NCI-H2029 treated with DMSO at 0.1 percent for 48 hours (cell line): ENCODE measurements around the gene UPK3BL2.
"Not testable (repeated sequence)": the region's sequence is repeated elsewhere in the genome, so short reads cannot be mapped to it uniquely, and the experiment has no call there.

Experiments used
- DNase-seq: peaks from one replicate; lab custom pipeline; 2025; lab: John Stamatoyannopoulos, UW

Gene UPK3BL2

GRCh38 chr7:102527822-102528793 lies 15.4 kb downstream of the UPK3BL2 start:
- not testable (repeated sequence) for DNase-seq

DNA sequence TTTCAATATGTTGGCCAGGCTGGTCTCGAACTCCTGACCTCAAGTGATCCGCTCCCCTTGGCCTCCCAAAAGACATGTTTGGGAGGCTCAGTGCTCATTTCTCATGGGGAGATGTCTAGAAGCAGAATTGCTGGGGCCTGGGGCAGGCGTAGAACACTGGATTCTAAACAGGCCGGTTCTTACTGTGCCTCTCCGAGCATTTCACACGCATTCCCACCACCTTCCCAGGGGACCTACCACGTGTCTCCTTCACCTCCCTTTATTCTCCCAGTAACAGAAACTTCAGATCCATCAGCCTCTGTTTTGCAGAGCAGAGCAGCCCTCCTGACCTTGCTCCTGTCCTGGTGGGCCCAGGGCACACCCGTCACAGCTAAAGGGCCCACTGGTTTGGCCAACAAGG lies 16.3 kb downstream of the UPK3BL2 start:
- DNase-seq: not testable (repeated sequence)

DNA sequence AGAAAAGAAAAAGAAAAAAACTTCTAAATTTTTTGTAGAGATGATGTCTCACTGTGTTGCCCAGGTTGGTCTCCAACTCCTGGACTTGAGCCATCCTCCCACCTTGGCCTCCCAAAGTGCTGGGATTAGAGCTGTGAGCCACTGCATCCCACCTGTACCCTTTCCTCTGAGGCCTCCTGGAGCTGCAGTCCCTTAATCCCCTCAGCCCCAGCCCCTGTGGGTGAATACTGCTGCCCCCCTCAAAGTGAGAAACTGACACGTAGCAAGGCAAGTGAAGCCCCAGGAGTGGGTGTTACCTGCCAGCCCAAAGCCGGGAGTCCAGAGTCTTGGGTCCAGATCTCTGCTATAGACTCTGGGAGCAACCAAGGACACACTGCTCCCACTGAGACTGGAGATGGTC lies 18.7 kb downstream of the UPK3BL2 start:
- not testable (repeated sequence) for DNase-seq

DNA sequence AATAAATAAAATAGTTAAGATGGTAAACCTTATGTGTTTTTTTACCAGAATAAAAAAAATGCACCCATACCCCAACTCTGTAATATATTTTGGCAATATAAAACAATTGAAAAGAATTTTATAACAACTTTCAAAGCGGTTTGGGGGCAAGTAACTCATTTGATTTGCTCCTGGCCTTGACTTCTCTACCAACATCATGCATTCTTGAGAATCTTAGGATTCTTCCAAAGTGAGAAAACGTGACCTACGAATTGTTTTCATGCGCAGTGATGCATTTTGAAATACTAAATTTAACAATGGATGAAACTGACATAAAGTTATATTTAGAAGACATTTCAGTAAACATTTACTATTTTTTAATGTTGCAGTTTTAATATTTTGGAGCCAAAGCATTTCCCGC lies 22.7 kb downstream of the UPK3BL2 start:
- DNase-seq: not testable (repeated sequence)

DNA sequence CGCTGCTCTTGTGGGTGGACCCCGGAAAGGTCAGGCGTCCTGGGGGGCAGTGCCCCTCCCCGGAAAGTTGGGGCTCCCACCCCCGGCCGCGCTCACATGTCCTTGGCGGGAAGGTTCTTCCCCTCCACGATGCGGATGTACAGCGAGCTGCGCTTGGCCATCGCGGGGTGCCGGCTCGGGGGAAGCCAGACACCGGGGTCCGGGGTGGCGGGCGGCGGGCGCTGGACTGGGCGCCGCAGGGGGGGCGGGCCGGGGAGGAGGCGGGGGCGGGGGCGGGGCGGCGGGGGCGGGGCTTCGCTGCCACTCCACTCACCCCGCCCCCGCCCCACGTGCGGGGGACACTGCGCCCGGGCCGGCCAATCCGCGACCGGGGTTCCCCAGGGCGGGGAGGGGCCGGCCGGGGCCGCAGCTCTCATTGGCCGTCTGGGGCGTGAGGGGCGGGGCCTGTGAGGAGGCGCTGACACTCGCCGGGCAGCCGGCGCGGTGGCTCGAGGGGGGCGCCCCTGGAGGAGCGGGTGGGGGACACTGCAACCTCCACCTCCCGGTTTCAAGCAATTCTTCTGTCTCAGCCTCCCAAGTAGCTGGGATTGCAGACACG lies 25.8 kb downstream of the UPK3BL2 start, which contains the start of gene RASA4B:
RASA4B (minus strand) TSS at position 228 of the 598 bp plus-strand sequence; CDS start at position 161, 67 bp downstream.
- not testable (repeated sequence) for DNase-seq

DNA sequence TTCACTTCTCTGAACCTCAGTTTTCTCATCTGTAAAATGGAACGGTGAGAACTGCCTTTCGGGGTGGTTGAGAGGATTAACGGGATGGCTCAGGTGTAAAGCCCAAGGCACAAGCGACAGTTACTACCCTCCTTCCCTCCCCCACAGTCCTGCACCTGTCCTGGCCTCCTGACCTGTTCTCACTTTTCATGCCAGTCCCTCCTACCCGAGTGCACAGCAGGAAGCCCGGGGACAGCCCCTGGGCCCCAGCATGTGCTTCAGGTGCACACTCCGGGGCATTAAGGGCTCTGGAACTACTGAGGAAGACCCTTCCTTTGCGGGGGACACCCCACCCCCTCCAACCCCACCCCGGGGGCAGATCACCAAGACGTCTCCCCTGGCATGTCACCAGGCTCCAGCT lies 26.5 kb downstream of the UPK3BL2 start:
- DNase-seq: not testable (repeated sequence)

DNA sequence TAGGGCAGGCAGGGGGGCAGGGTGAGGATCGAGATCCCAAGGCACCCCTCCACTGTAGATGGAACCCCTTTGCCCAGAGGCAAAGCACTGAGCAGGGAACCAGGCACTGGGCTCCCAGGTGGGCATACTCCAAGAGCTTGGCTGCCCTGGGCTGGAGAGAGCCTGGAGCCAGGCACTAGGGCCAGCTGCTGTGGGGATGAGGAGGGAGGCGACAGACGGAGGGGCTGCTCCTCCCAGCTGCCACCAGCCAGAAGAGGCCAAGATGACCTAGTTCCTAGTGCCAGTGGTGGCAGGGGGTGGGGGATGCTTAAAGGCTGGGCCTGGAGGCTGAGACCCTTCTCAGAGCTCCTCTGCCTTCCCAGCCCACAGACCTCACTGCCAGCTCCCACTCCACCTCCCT lies 27.6 kb downstream of the UPK3BL2 start:
- DNase-seq: not testable (repeated sequence)

DNA sequence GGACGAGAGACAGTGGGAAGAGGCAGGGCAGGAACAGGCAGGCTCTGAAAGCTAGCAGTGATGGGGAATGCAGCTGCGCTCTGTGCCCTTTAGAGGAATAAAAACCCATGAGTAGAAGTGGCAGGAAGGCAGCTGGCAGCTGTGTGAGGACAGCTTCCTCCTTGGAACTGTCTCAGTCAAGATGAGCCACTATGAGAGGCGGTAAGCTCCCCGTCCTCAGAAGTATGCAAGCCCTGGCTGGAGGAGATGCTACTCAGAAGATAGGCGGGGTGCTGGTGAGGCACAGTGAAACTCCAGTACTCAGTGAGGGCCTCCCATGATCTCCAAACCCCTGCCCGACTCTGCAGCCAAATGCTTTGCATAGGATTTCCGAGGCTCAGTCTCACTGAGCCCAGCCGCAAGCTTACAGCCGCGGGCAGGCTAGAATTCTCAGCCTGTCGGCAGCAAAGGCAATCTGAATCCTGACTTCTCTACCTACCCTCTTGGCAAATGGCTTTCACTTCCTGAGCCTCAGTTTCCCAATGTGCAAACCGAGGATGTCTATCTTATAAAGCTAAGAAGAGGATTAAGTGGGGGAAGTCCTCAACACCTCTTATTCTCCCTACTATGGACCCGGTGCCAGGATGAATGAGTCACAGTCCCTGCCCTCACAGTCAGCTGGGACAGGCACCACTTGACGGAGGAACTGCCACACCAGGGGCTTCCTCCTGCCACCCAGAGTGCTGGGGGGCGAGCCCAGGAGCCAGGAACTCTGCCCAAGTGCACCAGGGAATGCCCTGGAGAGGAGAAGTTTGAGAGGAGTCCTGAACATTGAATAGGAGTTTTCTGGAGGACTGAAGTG lies 28.4 kb downstream of the UPK3BL2 start:
- not testable (repeated sequence) for DNase-seq

DNA sequence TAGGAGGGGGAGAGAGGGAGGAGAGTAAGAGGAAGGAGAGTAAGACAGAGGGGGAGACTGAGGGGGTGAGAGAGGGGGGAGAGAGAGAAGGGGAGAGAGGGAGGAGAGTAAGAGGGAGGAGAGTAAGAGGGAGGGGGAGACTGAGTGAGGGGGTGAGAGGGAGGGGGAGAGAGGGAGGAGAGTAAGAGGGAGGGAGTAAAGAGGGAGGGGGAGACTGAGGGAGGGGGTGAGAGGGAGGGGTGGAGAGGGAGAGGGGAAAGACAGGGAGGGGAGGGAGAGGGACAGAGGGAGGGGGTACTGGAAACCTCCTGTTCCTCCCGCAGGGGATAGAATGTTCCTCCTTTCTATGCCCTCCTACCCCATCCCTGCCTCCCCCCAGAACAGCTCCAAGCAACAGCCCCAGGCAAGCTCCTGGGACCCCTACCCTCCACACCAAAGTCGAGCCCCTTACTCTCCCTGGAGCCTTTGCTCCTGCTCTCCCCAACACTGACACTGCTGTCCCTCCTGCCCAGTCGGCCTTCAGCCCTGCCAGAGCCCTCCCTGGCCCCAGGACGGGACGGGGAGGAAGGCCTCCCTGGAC lies 30.8 kb downstream of the UPK3BL2 start:
- DNase-seq: not testable (repeated sequence)

DNA sequence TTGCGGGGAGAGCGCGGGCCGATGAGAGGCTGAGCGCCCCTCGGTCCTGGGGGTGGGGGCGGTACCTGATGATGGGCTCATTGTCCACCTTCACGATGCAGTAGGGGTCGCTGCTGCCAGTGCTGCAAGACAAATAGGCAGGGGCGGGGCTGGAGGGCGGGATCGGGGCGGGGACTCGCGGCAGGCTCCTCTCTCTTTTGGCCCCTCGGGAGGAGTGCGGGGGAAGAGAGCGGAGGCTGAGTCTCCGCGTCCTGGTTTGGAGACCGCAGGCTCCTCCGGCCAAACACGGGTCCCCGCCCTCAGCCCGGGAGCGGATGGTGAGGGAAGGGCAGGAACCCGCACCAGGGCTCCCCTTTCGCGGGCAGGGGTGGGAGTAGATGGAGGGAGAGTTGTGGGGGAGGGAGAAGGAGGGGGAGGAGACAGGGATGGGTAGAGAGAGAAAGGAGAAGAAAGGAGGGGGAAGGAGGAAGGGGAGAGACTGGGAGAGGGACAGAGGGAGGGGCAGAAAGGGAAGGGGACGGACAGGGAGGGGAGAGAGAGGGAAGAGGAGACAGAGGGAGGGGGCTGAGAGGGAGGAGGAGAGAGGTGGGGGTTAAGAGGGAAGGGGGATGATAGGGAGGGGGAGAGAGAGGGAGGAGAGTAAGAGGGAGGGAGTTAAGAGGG lies 31.5 kb downstream of the UPK3BL2 start:
- DNase-seq: not testable (repeated sequence)

- not testable (repeated sequence) for DNase-seq
These were observed 32.9 kb downstream of the UPK3BL2 start for GRCh38 chr7:102510575-102510974.

DNA sequence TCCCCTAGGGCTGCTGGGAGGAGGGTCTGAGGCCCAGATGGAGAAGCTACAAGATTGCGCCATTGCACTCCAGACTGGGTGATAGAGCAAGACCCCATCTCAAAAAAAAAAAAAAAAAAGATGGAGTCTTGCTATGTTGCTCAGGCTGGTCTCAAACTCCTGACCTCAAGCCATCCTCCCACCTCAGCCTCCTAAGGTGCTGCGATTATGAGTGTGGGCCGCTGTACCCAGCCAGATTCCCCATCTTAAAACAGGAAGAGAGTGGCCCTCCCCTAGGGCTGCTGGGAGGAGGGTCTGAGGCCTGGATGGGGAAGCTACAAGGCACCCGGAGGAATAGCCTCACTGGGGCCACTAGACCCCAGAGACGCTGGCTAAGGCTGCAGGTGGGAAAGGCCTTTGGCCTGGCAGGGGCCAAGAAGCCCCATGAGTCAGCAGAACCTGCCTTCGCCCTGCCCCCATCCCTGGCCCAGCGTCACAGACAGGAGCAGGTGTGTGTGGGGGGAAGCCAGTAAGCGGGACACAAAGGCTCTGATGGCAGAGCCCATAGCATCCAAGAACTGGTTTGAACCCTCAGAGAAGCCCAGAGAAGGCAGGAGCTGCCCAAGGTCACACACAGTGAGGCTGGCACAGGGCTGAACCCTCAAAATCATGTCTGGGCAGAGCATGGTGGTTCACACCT lies 35.9 kb downstream of the UPK3BL2 start:
- DNase-seq: not testable (repeated sequence)

DNA sequence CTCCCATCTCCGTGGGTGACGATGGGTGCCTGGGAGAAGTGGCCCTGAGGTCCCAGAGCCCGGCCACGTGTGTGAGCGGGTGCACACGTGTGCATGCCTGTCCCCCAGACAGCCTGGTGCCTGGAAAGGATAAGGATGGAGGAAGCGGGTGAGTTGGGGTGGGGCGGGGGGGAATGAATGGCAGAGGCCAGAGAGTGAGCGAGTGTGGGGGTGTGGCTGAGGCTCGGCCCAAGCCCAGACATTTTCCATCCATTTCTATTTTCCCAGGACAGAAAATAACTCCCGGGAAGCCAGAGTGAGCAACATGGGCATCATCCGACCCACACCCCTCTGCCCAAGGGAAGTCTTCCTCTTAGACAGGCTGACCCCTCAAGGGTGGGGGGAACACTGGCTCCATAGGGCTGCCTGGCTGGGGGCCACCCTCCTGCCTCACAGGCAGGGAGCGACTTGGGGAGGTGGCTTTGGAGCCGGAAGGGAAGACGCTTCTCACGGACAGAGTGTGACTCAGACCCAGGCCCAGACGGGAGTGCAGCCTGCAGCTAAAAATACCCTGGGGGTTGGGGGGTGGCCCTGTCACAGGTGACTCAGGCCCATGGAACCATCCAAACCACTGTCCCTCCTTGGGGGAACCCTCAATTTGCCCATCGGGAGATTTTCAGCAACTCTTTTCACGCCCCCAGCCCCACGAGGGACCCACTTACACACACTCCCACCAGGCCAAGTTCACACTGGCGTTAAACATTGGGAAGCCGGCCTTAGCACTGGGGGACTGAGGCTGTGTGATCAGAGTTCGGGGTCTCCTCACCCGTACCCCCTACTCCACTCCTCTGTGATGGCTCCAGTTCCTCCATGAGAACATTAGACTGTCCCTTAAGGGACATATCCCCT lies 38.0 kb downstream of the UPK3BL2 start:
- DNase-seq: not testable (repeated sequence)

- DNase-seq: not testable (repeated sequence)
These were observed 40.4 kb downstream of the UPK3BL2 start for GRCh38 chr7:102503141-102503540.

DNA sequence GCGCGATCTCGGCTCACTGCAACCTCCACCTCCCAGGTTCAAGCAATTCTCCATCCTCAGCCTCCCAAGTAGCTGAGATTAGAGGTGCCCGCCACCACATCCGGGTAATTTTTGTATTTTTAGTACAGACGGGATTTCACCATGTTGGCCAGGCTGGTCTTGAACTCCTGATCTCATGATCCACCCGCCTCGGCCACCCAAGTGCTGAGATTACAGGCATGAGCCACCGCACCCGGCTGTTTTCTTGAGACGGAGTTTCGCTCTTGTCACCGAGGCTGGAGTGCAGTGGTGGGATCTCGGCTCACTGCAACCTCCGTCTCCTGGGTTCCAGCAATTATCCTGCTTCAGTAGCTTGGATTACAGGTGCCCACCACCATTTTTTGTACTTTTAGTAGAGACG lies 45.2 kb downstream of the UPK3BL2 start:
- not testable (repeated sequence) for DNase-seq

GRCh38 chr7:102497308-102497707 lies 46.2 kb downstream of the UPK3BL2 start:
- not testable (repeated sequence) for DNase-seq

DNA sequence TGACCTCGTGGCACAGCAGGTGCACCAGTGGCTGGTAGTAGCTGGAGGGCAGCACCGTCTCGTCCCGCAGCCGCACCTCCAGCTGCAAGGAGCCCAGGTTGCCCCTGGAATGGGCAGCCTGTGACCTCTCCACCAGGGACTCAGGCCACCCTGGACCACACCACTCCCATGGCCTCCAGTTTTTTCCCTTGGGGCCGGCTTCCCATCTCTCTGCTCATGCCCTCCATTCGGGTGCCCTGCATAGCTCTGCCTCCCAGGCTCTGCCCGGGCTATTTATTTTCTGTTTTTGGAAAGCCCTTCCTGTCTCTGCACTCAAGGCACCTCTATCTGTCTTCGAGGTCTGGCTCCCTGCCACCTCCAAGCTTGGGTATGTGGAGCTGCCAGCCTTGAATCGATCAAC lies 46.6 kb downstream of the UPK3BL2 start:
- not testable (repeated sequence) for DNase-seq

DNA sequence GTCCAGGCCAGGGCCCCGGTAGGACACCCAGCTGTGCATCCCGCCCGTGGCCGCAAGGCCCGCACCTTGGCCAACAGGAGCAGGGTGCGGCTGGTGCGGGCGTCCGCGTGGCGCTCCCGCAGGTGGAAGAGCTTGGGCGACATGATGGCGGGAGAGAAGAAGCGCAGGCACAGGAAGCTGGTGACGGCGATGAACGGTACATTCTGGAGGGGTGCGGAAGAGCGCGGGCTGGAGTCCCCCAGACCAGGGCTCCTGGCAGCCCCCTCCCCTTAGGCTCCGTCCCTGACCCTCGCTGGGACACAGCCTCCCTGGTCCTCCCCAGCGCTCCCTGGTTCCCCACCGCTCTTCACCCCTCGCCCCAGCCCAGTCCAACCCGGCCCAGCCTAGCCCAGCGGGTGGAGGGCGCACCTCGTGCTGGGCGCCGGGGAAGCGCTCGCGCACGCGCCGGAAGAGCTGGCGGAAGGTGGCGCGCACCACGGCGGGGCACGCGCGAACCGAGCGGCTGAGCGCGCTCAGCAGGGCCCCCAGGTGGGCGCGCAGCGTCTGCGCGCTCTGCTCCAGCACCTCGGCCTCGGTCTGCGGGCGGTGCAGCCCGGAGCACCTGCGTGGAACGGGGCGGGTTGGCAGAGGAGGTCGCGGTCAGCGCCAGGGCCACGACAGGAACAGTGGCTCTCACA lies 48.9 kb downstream of the UPK3BL2 start:
- not testable (repeated sequence) for DNase-seq

- DNase-seq: not testable (repeated sequence)
These were observed 49.5 kb downstream of the UPK3BL2 start for GRCh38 chr7:102494026-102494425.
